ENCODE results near the gene JARID2.

The JARID2 gene

GRCh38 chr6:15504581-15505350 lies 258.9 kb downstream of the JARID2 start:
- no peak for DNase-seq (ENCODE audit: low read depth in 3 of 3)

DNA sequence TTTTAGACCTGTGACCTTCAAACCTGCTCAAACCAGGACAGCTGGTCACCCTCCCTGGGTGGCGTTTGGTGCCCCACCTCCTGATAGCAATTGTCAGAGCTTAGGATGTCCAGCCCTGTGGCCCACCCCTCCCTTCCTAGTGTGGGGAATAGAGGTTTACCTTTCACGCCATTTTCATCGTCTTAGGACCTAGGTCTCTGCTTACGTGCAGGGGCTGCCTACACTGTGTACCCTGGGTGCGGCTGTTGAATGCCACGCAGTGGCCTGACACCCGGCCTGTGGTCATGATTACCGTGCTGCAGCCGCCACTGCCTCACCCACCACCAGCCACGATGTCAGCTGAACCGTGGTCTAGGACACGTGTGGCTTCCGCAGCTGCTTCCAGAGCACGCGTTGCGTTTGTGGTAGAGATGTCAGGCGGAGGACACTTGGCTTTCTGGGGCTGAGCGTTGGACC lies 259.6 kb downstream of the JARID2 start:
- no peak for DNase-seq (ENCODE audit: low read depth in 3 of 3)

DNA sequence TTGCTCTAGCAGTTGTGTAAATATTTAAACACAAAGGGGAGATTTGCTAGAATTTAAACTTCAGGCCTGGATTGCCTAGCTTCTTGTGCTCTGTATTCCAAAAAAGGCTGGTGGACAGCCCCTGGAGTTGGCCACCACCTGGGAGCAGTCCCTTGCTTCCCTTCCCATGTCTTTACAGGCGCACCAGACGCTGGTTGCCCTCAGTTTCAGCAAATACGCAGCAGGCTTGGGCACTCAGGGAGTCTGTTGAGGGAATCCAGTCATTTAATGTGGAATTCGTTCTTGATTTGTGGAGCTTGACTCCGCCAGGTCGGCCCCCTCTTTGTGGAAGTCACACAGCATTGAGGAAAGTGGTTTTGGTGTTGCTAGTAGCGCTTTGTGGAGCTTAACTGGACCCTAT lies 260.2 kb downstream of the JARID2 start:
- DNase-seq (ENCODE audit: low read depth in 3 of 3), result no peak

DNA sequence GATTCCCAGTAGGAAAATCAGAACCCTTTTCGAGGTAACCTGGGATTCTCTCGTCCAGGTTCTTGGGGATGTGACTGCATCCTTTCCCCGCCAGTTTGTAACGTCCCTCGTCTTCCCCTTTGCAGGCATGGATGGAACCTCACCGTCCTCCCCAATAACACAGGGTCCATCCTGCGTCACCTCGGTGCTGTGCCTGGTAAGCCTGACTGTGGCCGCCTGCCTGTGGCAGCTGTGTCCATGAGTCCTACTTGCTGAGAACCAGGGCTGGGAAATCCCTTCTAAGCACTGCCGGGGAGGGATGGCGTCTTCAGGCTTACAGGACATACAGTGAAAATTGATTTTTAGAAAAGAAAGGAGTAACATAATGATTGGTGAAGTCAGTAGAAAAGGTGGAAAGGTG lies 261.4 kb downstream of the JARID2 start:
- no peak for DNase-seq (ENCODE audit: low read depth in 3 of 3)

DNA sequence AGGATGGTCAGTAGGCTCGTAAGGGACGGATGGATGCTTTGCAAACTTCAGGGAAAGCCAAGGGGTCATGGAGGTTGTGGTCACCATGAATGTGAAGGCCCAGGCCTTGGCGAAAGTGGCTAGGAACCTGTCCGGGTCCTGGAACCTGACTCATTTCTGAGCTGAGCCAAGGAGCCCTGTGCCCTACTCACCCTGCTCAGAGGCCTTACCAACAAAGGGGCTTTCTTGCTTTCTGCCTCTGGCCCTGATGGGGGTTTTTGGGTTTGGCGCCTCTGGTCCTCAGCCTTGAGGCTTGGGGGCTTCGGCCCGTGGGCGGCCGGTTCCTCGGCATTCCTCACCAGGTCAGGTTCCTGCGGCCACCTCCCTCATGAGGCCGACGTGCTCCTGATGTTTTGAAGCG lies 261.9 kb downstream of the JARID2 start:
- DNase-seq (ENCODE audit: low read depth in 3 of 3), result no peak

DNA sequence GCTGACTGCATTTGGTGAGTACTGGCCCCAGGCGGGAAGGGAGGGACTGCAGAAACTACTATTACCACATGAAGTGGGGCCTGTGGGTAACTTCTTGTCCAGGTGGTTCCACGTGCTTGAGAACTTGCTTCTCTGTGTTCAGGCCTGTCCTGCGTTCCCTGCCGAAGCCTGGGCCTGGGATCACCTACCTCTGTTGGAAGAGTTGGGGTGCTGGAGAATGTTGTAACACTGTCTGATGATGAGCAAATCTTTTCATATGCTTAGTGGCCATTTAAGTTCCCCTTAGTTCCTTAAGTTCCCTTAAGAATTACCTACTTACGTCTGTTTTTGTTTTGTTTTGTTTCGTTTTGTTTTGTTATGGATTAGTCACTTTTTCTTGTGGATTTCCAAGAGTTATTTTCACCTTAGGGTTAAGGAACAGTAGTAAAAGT lies 262.6 kb downstream of the JARID2 start:
- DNase-seq (ENCODE audit: low read depth in 3 of 3), result no peak

DNA sequence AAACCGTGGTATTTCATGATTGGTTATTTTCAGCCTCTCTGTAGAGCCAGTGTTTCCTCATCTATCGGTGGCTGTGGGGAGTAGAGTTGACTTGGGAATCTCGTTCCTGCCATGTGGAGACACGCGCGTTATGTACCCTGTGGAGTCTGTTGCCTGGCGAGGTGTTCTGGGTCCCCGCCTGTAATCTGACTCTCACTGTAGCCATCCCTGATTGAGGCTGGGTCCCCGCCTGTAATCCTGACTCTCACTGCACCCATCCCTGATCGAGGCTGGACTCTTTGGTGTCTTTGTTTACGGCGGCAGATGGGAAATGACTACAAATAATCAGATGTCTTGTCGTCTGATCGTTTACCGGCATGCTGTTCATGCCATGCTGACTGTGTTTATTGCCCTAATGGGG lies 263.1 kb downstream of the JARID2 start:
- DNase-seq (ENCODE audit: low read depth in 3 of 3), result no peak

DNA sequence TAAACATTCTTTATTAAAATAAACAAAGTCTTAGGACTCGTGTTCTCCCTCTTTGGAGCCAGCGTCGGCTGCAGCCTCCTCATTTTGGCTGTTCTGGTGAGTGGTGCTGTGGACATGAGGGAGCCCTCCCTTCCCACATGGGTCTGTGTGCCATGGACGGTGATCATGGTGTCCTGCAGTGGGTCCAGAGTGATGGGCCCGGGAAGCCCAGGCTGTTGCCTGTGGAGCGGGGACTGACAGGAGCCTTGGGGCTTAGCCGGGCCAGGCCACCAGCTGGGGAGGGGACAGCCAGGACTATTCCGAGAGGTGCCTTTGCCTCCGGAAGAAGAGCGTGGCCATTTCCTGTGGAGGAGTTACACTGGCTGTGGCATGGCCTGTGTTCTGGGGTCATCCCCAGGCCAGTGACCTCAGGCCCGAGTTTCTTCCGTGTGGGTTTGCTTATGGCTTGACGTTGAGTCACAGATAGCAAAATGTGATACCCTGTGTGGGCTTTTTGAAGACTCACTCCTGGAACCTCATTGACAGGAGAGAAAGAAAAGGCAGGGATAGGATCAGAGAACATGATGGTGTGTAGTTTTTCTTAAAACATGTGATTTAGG lies 263.6 kb downstream of the JARID2 start:
- DNase-seq (ENCODE audit: low read depth in 3 of 3), result no peak

GRCh38 chr6:15510121-15510520 lies 264.3 kb downstream of the JARID2 start:
- DNase-seq (ENCODE audit: low read depth in 3 of 3), result no peak

DNA sequence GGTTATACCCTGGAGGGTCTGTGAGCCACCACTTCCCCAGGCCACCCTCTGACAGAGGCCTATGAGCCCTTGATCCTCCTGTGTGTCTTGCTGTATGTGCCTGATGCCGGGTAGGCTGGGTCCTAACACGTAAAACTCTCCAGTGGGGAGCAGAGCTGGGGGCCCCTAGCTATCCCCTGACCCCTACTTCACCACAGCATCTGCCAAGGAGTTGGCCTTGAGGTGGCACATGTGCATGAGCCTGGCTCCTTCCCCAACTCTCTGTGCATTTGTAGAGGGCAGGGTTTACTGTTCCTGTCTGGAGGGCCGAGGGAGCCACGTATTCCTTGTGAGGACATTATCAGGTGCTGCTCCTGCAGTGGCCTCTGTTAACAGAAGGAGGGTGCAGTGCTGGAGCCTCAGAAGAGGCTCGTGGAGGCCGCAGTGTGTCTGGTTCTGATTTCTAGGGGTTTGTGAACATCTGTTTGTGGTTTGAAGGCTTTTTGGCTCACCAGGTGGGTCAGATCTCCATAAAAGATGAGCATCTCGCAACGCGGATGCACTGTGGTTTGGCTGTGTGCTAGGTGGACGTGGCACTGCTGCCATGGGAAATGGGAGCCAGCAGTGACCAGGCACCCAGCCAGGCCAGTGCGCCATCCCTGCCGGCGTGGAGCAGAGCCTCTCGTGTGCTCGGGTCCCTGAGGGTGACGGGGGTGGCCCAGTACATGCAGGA lies 264.8 kb downstream of the JARID2 start:
- no peak for DNase-seq (ENCODE audit: low read depth in 3 of 3)

GRCh38 chr6:15511248-15512125 lies 265.6 kb downstream of the JARID2 start:
- DNase-seq (ENCODE audit: low read depth in 3 of 3), result no peak

GRCh38 chr6:15512126-15512525 lies 266.3 kb downstream of the JARID2 start:
- no peak for DNase-seq (ENCODE audit: low read depth in 3 of 3)

GRCh38 chr6:15512721-15513120 lies 266.9 kb downstream of the JARID2 start:
- no peak for DNase-seq (ENCODE audit: low read depth in 3 of 3)

GRCh38 chr6:15513131-15513771 lies 267.4 kb downstream of the JARID2 start:
- no peak for DNase-seq (ENCODE audit: low read depth in 3 of 3)

DNA sequence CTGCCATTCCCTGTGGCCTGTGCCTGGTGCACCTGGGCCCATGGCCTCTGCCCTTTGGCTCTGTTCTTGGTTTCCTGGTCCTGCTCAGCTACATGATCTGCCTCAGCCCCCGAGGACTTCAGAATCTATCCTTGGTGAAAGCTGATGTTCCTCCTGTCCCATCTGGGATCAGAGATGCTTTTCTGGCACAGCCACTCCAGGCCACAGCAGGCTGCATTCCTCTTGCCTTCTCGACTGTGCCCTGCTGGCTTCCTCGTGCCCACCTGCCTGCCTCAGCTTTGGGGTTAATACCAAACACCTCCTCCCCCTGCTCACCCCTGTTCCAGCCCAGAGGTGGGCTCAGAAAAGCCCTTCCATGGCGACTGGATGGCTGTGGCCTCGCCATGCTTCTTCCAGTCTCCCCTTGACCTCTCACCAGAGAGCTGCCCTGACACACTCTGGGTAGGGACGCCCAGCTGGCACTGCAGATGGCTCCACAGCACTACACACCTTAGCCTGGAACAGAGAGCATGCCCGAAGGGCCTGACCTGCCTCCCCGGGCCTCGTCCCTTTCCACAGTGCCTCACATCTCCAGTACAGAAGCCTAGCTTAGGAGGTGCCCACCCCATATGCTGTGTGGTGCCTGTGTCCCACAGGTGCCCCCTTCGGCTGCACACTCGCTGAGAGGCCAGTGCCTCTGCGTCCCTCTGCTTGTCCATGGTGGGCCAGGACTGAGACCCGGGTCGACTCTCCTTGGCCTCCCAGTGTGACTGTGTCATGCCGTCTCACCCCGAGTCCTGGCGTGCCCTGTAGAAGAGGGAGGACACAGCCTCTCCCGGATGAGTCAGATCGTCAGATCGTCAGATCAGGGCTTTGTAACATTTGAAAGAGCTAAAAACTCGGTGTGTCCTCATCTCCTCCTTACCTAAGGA lies 268.2 kb downstream of the JARID2 start:
- DNase-seq (ENCODE audit: low read depth in 3 of 3), result no peak

DNA sequence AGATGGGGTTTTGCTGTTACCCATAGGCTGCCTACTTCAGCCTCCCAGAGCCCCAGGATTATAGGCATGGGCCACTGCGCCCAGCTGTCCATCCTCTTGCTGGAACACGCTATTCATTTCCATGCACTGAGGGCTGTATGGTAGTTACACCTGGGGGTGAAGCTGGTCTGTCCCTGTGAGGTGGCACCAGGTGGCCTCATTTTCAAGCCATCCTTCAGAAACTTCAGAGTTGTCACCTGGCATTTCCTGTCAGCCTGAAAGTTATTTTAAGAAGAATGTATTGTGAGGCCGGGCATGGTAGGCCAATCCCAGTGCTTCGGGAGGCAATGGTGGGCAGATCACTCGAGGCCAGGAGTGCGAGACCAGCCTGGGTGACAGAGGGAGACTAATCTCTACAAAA lies 269.4 kb downstream of the JARID2 start:
- no peak for DNase-seq (ENCODE audit: low read depth in 3 of 3)

GRCh38 chr6:15515660-15516375 lies 269.9 kb downstream of the JARID2 start:
- no peak for DNase-seq (ENCODE audit: low read depth in 3 of 3)

DNA sequence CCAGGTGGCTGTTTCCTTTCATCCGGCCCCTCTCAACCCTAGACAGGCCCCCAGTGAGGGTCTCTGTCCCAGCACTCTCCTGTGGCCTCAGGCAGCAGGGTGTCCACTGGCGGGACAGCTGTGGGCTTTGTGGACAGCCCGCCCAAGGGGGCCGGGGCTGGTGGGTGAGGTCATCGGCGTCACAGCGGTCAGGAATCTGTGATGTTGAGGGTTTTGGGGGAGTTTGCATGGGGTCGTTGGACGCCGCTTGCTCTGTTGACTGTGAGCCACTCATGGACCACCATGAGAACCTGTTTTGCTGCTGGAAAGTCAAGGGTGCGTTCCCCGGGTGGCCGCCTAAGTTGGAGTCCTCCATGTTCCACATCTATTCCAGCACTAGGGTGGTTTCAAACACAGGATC lies 270.5 kb downstream of the JARID2 start:
- no peak for DNase-seq (ENCODE audit: low read depth in 3 of 3)

GRCh38 chr6:15516923-15517560 lies 271.2 kb downstream of the JARID2 start:
- no peak for DNase-seq (ENCODE audit: low read depth in 3 of 3)
